Measurements from ENCODE around the gene DCLRE1B. TPM values are rescaled to one million over a fixed set of nuclear protein-coding genes. Genes with fewer than 3 reads are reported as not detected.

DCLRE1B gene
- total RNA-seq (2022; extraction: Qiagen RNA extraction), result 8.2 to 11.1 TPM (median 8.6 TPM) in 5 replicates

GRCh38 chr1:113904674-113905434, at the start of gene DCLRE1B, which contains the start of gene AP4B1:
TSS of gene DCLRE1B (plus strand) at chr1:113905326. CDS start at chr1:113905587, 261 bp downstream.
TSS of gene AP4B1 (minus strand) at chr1:113904799. CDS start at chr1:113904717, 82 bp downstream.

GRCh38 chr1:113871597-113872113, 33.5 kb upstream of the DCLRE1B start, which contains the start of gene PTPN22:
TSS of gene PTPN22 (minus strand) at chr1:113871712.

GRCh38 chr1:113887402-113888175, 17.5 kb upstream of the DCLRE1B start, which contains the start of gene BCL2L15:
TSS of gene BCL2L15 (minus strand) at chr1:113887581. CDS start at chr1:113887375, 206 bp downstream.

GRCh38 chr1:113928941-113929749, 24.0 kb downstream of the DCLRE1B start, which contains the start of gene HIPK1:
TSS of gene HIPK1 (plus strand) at chr1:113929324.

Other genes starting within 250 kb of the DCLRE1B start
- 11.7 to 14.6 TPM (median 12.8 TPM) in 5 replicates for gene PHTF1, start 145.8 kb upstream of the DCLRE1B start, total RNA-seq (2022; extraction: Qiagen RNA extraction)
- gene RSBN1, start 92.8 kb upstream of the DCLRE1B start, total RNA-seq (2022; extraction: Qiagen RNA extraction), result 2.9 to 4.7 TPM (median 3.5 TPM) in 5 replicates
- not detected in 5 replicates for gene PTPN22, start 33.6 kb upstream of the DCLRE1B start, total RNA-seq (2022; extraction: Qiagen RNA extraction)
- 0.52 to 0.73 TPM (median 0.61 TPM) in 5 replicates for gene BCL2L15, start 17.7 kb upstream of the DCLRE1B start, total RNA-seq (2022; extraction: Qiagen RNA extraction)
- 7.5 to 9.7 TPM (median 9.0 TPM) in 5 replicates for gene AP4B1, start 527 bp upstream of the DCLRE1B start, total RNA-seq (2022; extraction: Qiagen RNA extraction)
- gene HIPK1, start 24.0 kb downstream of the DCLRE1B start, total RNA-seq (2022; extraction: Qiagen RNA extraction), result 13.4 to 16.6 TPM (median 15.2 TPM) in 5 replicates
- 3.8 to 4.3 TPM (median 4.0 TPM) in 5 replicates for gene OLFML3, start 74.1 kb downstream of the DCLRE1B start, total RNA-seq (2022; extraction: Qiagen RNA extraction)
- gene SYT6, start 248.5 kb downstream of the DCLRE1B start, total RNA-seq (2022; extraction: Qiagen RNA extraction), result 0.13 to 0.36 TPM (median 0.25 TPM) in 5 replicates

All from A549 treated with Hydrocortisone at 1 μM for 4 hours (cell line).